ENCODE results near the gene CHMP2A.

The CHMP2A gene

DNA sequence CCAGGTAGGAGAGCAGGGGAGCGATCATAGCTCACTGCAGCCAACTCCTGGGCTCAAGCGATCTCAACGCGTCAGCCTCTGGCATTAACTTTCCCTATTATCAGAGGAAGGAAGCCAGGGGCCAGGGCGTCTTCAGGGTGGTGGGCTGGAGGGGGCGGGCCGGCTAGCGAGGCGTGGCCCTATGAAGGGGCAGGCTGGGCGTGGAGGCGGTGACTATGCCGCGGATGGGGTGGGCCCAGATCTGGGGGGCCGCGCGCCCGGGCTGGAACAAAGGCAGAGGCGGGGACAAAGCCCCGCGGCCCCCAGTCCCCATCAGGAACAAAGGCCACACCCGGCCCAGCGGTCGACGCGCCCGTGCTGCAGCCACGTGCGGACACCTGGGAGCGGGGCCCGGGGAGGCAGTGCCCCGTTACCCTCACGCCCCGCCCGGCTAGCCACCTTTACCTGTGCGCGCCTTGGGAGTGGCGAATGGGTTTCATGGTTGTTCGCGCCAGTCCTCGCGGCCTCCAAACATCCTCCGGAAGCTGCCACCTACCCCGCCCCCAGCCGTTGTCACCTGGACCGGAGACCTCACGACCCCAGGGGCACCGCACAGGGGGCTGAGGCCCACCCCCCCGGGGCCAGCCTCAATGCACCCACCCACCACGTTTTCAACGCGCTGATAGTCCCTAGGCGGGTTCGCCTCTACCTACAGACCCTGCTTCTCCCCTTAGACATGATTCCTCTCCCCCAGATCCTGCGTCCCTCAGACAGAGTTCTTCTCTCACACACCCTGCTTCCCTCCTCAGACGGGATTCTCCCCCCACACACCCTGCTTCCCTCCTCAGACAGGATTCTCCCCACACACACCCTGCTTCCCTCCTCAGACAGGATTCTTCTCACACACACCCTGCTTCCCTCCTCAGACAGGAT, 16.4 kb downstream of the CHMP2A start:
- peak overlapping the region; percentile 56 for H3K4me3 ChIP-seq
- peak; percentile 62 for DNase-seq (ENCODE audit: low spot score)
- H3K27ac ChIP-seq = peak overlapping the region in 1 of 2 donors; percentile 26
- TF ChIP-seq, protein P1, sequence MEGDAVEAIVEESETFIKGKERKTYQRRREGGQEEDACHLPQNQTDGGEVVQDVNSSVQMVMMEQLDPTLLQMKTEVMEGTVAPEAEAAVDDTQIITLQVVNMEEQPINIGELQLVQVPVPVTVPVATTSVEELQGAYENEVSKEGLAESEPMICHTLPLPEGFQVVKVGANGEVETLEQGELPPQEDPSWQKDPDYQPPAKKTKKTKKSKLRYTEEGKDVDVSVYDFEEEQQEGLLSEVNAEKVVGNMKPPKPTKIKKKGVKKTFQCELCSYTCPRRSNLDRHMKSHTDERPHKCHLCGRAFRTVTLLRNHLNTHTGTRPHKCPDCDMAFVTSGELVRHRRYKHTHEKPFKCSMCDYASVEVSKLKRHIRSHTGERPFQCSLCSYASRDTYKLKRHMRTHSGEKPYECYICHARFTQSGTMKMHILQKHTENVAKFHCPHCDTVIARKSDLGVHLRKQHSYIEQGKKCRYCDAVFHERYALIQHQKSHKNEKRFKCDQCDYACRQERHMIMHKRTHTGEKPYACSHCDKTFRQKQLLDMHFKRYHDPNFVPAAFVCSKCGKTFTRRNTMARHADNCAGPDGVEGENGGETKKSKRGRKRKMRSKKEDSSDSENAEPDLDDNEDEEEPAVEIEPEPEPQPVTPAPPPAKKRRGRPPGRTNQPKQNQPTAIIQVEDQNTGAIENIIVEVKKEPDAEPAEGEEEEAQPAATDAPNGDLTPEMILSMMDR (IDR thresholded peaks at IDR 0.05) = no peak

DNA sequence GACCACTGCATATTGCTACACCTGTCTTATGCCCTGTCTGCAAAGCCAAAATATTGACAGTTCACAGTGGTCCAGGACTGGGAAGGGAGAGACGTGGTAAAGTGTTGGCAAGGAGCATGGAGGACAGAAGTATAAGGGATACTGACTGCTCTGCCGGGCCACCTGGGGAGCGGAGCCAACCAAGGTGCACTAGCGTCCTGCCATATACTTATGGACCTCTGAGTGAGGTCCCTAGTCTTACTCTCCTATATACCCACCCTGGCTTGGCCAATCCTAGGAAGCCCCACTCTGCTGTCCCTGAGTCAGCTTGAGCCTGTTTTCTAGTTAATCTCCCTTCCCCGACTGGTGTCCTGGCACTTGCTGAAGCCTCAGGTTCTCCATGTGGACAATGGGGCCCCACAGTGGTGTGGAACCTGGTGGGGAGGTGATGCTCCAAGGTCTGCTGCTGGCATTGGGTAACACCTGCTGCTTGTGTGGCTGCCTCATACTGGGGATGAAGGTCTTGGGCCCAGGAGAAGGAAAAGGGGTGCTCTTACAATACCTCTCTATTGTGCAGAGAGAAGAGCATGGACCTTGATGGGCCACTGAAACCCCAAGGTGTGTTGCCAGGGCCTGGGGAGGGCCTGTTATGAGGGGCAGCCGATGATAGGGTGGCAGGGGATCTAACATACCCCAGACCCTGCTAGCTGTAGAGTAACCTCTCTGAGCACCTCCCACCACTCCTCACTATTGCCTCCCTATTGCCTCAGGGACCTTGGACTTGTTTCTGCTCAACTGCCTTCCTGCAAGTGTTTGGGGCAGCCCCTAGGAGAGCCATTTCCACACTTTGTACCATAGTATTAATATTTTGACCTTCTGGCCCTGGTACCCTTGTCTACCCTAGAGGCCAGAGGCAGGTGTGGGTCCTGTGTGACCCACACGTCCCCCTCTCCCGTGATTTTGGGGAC, 17.8 kb downstream of the CHMP2A start:
- Histone ChIP-seq H3K27ac (no peak overlapping the region), H3K4me3 (no peak overlapping the region)
- TF ChIP-seq, protein P1 (IDR thresholded peaks at IDR 0.05) = no peak
- DNase-seq (ENCODE audit: low spot score) = no peak

DNA sequence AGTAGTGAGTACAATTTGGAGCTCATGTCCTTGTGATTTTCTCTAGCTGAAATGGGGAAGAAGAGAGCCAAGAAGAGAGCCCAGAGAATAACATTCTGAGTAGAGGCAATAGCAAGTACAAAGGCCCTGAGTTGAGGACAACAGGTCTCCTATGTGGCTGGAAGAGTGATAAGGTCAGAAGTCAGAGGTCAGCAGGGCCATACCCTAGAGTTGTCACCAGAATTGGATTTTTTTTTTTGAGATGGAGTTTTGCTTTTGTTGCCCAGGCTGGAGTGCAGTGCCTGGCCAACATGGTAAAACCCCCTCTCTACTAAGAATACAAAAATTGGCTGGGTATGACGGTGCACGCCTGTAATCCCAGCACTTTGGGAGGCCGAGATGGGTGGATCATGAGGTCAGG, 19.0 kb downstream of the CHMP2A start:
- TF ChIP-seq, protein P1 (IDR thresholded peaks at IDR 0.05) = no peak
- Histone ChIP-seq H3K4me3 (no peak overlapping the region), H3K27ac (no peak overlapping the region)
- no peak for DNase-seq (ENCODE audit: low spot score)

DNA sequence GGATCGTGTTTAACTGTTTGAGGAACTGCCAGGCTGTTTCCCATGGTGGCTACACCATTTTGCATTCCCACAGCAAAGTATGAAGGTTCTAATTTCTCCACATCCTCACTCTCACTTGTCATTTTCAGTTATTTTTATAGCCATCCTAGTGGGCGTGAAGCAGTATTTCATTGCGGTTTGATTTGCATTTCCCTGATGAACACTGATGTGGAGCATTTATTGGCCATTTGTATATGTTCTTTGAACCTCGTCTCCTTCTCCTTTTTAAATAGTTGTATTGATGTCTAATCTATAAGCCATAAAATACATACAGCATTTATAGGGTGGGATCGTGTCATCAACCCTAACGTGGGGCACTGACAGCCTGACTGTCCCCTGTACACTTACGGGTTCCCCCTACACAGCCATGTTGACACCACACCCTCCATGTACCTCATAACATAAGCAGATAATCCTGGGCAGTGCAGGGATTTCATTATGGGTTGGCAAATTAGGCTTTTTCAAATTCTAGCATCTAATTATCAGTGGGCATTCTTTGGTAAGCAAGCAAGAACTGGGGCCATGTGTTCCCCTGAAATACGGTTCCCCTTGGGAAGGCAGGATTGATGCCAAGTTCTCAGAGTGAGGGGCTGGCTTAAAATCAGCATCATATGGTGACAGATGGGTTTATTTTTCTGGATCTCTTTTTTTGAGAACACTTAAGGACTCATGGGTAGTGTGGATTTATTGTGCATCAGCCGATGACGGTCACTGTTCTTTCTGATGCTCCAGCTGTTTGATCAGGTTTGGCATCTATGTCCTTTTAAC, 23.7 kb downstream of the CHMP2A start:
- Histone ChIP-seq H3K4me3 (no peak overlapping the region), H3K27ac (no peak overlapping the region)
- TF ChIP-seq, protein P1 (IDR thresholded peaks at IDR 0.05) = no peak
- DNase-seq (ENCODE audit: low spot score) = no peak

DNA sequence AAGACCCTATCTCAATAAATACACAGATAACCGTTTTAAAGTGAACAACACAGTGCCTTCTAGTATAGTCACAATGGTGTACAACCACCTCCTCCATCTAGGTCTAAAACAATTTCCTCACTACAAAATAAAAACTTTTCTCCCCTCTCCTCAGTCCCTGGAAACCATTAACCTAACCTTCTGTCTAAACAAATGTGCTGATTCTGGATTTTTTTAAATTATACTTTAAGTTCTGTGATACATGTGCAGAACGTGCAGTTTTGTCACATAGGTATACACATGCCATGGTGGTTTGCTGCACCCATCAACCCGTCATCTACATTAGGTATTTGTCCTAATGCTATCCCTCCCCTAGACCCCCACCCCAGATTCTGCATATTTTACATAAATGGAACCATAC, 25.5 kb downstream of the CHMP2A start:
- Histone ChIP-seq H3K27ac (no peak overlapping the region), H3K4me3 (no peak overlapping the region)
- TF ChIP-seq, protein P1 (IDR thresholded peaks at IDR 0.05) = no peak
- DNase-seq (ENCODE audit: low spot score) = no peak

DNA sequence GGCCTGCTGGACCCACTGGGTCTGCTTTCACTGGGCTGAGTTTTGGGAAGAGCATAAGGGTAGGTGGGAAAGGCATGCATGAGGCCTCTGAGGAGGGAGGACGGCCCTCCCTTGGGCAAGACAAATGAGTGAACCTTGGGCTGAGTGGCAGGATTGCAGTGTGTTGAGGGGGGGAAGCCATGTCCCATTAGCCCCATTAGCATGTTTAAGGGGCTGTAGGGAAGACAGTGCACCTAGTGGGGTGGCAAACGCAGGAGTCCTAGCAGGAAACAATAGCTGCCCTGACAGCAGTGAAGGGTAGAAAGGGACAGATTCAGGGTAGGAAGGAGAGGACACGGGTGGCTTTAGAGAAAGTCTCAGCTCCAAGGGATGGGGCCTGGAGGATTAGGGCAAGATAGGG, 32.2 kb downstream of the CHMP2A start:
- TF ChIP-seq, protein P1 (IDR thresholded peaks at IDR 0.05) = no peak

More for the DNA sequence above, 32.2 kb downstream of the CHMP2A start:
- Histone ChIP-seq H3K27ac (no peak overlapping the region), H3K4me3 (no peak overlapping the region)
- DNase-seq (ENCODE audit: low spot score) = no peak
